ENCODE measurements around the gene EIF5B. TPM values are rescaled to one million over a fixed set of nuclear protein-coding genes. Genes with fewer than 3 reads are reported as not detected.
A peak's percentile ranks its signal among the peaks of the same experiment; 100 is the strongest.

The EIF5B gene
- total RNA-seq, 1 donor from 2014 or later, result 118 TPM

DNA sequence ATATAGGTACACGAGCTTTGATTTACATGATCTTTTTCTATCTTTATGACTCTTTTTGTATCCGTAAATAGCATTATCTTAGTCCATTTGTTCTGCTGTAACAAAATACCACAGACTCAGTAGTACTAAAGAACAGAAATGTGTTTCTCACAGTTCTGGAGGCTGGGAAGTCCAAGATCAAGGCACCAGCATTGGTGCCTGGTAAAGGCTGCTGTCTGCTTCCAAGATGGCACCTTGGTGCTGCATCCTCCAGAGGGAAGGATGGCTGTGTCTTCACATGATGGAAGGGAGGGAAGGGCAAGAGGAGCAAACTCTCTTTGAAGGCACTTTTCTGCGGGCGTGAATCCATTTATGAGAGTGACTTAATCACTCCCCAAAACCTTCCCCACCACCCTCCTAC, 36.0 kb downstream of the EIF5B start:
- DNase-seq (ENCODE audit: low read depth), result no peak

DNA sequence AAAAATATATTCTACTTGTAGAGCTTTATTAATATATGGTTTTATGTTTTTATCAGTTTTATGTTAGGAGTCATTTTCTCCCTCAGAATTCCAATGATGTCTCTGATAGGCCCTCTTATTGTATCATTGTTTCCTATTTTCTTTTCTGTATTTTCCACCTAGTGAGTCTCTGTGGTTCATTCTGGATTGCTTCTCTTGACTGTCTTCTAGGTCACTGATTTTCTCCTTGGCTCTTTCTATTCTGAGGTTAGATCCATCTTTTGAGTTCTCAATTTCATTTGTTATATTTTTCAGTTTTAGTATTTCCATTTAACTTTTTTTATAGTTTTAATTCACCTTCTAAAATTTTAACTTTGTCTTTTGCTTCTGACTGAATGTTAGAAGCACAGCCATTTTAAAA, 37.6 kb downstream of the EIF5B start:
- DNase-seq (ENCODE audit: low read depth), result no peak

DNA sequence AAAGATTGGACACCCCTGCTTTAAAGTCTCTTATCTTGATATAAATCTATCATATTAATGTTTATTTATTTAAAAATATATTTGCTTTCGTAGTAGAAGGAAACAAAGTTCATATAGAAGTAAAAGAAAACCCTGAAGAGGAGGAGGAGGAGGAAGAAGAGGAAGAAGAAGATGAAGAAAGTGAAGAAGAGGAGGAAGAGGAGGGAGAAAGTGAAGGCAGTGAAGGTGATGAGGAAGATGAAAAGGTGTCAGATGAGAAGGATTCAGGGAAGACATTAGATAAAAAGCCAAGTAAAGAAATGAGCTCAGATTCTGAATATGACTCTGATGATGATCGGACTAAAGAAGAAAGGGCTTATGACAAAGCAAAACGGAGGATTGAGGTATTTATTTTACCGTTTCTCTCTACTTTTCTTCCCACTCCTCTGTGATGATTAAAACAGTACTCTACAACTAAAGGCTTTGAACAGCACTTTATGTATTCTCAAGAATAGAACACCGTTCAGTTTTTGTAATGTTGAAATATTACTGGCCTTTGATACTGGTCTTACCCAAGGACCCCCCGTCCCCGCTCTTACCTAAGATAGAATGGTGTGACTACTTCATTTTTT, 39.2 kb downstream of the EIF5B start:
- no peak for DNase-seq (ENCODE audit: low read depth)

DNA sequence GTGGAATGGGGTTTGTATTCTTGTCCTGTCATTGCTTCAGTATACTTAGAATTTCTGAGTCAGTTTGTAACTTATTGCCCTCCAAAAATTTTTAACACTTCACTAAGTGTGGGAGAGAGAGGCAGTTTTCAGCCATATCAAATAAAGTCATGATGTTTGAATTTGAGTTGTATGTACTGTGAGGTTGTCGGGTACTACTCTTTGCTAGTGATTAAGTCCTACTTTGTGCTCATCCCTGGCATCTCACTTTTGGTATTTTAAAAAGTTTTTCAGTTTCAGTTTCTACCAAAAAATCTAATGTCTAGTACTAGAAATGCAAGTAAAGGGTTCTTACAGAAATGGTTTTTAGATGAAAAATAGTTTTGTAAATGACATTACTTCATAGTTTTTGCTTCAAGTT, 40.7 kb downstream of the EIF5B start:
- DNase-seq (ENCODE audit: low read depth), result no peak

DNA sequence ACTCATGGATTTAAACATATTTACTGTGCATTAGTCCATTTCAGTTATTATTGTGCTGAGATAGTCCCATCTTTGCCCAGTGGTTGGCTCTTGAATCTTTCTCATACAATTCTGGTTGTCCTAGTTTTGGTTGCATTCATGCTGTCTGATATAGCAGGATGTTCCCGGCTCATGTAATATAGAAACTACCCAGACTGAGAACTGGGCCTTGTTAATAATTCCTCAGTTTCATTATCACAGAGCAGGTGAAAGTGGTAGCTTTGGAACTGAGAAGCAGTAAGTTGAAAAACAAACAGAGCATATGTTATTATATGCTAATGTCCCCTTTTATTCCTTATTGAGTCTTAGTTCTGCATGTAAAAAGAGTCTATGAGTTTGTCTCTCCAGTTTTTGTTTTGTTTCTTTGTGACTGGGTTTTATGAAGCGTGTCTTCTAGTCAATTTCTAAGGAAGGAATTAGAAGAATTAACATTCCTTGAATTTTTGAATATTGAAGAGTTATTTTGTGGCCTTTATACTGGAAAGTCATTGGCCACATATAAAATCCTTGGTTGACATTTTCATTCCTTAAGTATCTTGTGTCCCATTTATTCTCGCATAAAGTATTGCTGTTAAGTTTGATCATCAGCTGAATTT, 43.3 kb downstream of the EIF5B start:
- DNase-seq (ENCODE audit: low read depth), result peak; percentile 94

DNA sequence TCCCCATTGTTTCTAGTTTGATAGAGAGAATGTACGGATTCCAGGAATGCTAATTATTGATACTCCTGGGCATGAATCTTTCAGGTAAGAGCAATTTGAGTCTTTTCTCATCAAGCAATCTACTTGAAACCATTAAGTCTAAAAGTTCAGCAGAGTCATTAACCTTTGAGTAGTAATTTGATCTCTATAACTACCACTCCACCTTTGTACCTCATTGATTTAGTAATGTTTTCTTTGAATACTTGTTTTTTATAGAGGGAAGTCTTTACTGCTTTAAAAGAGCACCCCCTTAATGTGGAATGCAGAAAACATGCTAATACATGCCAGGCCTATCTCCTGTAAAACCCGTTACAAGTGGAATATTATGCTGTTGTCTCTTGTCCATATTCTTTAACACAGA, 45.0 kb downstream of the EIF5B start:
- peak; percentile 33 for DNase-seq (ENCODE audit: low read depth)

DNA sequence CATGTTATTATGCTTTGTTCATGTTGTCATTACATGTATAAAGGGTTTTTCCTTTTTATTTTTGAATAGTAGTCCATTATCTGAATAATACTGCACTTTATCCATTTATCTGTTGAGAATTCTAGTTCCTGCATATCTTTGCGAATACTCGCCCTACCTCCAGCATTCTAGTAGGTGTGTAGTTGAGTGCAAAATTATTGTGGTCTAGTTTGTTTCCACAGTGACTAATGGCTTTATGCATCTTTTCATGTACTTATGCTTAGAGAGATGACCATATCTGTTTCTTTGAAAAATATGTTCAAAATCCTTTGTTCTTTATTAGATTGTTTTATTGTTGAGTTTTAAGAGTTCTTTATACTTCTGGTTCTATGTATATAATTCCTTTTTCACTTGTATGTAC, 48.8 kb downstream of the EIF5B start:
- no peak for DNase-seq (ENCODE audit: low read depth)

DNA sequence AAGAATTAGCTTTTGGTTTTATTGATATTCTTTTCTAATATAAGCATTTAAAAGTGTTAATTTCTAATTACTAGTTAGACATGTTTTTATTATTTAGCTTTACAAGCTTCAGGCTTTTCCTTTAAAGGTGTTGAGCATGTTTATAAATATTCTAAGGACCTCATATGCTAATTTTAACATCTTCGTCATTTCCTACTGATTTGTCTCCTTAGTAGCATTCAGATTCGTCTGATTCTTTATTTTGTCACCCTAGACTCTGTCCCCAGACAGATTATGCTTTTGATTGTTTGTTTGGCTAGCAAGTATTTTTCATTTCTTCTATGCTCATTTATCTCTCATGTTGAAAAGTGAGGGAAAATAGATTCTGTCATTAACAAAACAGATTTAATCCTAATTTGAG, 51.7 kb downstream of the EIF5B start:
- no peak for DNase-seq (ENCODE audit: low read depth)

DNA sequence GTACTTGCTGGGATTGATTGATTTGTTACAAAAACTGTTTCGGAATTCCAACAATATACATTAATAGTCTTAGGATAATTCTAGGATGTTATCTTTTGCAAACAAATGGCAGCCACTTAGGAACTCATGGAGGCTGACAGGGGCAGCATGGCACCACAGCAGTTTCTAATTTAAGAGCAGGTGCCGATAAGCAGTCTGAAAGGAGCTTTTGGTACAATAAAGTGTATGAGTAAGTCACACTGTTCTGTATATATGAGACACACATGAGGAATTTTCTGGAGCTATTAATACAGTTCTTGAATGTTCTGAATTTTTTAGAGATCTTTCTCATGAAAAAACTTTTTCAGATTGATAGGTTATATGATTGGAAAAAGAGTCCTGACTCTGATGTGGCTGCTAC, 52.2 kb downstream of the EIF5B start:
- DNase-seq (ENCODE audit: low read depth), result no peak

DNA sequence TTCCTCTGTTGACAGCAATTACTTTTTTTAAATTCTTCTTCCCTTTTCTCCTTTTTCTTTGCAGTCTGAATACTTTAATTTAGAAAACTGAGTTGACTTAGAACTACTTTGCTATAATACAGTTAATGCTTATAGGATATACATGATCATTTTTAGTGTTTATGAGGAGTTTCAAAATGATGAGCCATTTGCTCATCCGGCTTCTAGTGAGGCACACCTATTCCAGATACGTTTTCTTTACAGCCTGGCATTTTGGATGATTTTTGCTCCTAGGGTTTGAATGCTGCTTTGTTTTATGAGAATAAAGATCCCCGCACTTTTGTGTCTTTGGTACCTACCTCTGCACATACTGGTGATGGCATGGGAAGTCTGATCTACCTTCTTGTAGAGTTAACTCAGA, 52.8 kb downstream of the EIF5B start:
- DNase-seq (ENCODE audit: low read depth), result no peak

DNA sequence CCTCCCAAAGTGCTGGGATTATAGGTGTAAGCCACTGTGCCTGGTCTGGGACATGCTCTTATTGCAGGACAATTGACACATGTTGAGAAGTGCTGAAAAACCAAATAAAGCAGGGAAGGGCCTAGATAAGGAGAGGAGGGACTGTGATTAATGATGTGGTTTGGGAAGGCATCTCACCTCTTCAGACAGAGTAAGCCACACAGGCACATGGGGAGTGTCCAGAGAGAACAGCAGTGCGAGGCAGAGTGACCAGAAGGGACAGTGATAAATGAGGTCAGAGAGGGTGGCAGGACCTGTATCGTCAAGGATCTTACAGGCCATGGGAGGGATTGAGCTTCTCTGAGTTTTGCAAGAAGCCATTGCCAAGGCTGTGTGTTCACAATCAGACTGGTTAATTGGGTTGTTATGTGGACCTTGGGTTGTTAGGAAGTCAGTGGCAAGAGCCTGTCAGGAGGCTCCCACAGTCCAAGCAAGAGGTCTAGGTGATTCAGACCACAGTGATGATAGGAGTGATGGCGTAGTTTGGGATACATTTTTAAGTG, 58.5 kb downstream of the EIF5B start:
- DNase-seq (ENCODE audit: low read depth), result no peak

DNA sequence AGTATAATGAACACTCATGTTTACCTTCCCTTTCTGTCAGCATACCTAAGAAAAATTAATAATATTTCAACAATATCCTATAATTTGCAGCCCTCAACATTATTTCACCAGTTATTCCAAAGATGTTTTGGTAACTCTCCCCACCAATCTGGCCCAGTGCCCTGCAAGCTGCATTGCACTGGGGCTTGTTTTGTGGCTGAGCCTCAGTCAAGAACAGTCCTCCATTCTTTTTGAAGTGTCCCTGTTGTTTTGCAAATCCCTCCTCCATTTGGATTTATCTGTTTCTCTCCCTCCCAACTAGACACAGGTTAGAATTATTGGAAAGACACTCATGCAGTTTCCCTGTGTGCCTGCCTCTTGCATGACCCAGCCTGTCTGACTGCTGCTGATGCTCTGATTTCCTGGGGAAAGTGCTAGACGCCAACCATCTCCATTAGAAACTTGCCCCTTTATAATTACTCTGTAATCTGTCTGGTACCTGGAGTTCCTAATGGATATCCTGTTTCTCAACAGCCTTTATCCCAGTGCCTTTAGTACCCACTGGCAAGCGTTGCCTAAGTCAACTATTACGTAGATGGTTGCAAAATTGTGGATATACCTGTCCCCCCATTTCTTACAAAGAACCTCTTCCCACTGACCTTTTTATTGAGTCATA, 60.2 kb downstream of the EIF5B start:
- DNase-seq (ENCODE audit: low read depth), result no peak

DNA sequence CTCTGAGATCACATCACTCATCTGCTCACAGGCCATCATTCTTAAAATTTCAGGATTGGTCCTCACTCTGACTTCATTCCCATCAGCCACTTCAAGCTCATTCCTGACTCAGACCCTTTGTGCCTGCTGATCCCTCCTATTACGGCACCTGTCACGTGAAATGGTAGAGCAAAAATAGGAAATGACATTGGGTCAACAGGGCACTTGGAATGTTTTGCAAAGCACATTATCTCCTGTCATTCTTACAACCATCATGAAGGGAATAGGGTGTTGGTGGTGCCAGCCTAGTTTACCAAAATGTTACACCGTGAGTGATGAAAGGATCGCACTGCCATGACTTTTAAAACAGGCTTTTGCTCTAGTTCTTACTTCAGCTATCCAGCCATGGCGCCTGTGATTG, 61.1 kb downstream of the EIF5B start:
- no peak for DNase-seq (ENCODE audit: low read depth)

DNA sequence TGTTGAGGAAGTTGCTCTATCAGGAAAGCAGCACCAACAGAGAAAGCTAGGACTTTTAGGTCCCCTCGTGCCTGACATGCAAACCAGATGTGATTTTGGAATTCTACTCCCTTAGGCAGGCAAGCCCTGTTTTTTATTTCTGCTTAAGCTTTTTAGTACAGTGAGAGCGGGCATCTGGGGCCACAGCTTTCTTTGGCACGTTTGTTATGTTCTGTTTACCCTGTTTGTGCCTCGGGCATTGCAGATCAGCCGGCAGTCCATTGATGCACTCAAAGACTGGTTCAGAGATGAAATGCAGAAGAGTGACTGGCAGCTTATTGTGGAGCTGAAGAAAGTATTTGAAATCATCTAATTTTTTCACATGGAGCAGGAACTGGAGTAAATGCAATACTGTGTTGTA, 61.9 kb downstream of the EIF5B start:
- no peak for DNase-seq (ENCODE audit: low read depth)

DNA sequence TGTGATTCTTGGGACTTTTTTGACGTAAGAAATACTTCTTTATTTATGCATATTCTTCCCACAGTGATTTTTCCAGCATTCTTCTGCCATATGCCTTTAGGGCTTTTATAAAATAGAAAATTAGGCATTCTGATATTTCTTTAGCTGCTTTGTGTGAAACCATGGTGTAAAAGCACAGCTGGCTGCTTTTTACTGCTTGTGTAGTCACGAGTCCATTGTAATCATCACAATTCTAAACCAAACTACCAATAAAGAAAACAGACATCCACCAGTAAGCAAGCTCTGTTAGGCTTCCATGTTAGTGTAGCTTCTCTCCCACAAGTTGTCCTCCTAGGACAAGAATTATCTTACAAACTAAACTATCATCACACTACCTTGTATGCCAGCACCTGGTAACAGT, 62.6 kb downstream of the EIF5B start:
- DNase-seq (ENCODE audit: low read depth), result no peak

DNA sequence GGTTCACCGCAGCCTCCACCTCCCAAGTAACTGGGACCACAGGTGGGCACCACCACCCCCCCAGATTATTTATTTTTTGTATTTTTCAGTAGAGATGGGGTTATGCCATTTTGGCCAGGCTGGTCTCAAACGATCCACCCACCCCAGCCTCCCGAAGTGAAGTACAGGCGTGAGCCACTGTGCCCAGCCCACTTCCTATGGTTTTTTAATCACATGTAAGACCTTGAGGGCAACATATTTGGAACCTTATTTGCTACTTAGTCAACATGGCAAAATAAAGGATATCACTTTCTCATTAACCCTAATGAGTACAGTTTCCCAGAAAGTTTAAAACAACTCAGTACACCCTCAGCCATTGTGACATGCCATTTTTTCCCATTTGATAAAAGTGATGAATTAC, 64.7 kb downstream of the EIF5B start:
- DNase-seq (ENCODE audit: low read depth), result no peak

DNA sequence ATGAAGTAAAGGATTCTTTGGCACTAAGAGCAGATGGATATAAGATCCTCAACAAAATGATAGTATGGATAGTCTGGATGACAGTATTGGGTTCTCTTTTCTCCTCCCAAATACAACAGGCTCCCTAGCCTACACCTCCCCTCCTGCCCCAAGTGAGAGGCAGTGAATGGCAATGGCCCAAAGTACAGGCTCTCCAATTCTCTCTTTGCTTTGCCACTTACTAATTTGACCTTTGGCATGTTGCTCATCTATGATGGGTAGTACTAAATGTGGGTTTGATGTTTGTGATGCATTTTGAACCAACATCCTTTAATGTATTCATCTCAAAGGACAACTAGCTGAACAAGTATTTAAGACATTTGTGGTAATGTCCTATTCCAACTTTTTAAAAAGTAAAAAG, 65.9 kb downstream of the EIF5B start:
- no peak for DNase-seq (ENCODE audit: low read depth)

DNA sequence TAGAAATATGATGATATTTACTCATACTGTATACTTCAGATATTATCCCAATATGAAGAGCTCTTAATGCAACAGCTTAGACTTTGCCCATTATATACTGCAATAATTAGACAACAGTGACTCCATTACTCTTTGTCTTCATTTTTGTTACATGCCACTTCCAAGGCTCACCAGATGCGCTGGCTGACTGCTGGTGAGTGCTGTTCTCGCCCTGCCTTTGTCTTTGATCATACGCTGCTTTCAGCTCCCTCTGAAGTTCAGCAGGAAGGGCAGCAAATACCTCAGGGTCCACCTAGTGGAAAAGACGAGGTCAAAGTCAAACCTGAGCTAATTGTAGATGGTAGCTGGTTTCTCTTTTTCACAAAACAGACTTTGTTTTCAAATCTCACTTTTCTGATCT, 66.3 kb downstream of the EIF5B start:
- peak; percentile 49 for DNase-seq (ENCODE audit: low read depth)

DNA sequence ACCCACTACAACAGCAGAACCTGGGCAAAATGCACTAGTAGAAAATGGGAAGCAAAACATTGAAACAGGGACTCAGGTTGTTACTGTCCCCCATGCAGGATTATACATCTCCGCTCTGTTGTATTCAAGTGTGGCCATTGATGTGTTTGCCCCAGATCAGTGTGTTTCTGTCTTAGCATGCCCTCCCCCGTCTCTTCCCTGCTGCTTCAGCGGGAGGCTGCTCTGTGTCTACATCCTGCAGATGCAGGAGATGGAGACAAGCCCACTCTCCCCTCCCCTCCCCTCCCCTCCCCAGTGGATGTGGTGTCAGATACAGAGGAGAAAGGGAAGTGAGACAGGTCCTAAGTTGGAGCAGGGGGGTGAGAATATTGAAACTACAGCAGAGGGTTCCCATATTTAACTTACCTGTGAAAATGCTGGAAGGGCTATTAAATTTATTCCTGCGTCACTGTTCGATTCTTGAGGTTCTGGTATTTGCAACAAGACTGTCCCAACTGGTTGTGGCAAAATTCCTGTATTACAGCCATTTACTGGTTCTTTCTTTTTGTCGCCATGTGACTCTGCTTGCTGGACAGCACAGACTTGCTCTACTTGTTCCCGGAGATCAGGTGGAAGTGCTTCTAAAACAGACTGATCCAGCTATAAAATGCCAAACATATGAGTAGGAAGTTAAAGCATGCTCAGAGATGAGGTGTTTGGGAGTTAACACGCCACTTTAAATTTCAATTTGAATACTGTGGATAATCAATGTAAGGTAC, 67.0 kb downstream of the EIF5B start:
- DNase-seq (ENCODE audit: low read depth), result peak; percentile 16

DNA sequence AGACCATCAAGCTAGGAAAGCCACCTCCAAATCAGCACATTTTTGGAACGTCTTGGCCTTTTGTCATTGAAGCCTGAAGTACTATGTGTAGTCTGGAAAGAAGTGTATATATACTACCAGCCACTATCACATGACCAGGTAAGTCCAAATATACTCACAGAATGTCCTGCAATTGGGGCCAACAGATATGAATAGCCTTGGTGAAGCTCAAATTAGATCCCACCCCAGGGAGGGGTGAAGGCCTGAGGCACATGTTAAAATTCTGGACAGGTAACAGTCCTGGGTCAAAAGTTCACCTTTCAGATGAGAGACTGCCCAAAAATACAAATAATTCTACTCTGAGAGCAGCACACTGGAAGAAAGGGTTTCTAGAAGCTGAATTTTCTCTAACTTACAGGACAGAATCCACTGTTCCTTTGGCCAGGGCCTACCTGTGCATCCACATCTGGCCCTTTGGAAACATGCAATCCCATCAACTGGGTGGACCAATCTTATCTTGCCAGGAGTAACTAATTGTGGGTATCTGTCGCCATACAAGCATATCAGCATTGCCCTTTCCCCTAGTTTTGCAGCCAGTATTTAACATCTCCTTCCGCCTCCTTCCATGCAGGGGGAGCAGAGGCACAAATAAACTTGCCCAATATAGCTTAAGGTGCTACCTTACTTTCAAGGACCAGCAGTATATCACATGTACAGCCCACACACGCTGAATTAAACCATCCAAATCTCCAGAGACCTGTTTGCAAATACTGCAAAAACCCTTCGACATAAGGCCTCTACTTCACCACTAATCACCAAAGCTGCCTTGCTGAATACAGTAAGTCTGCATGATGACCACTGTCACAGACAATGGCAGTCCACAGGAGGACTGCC, 67.8 kb downstream of the EIF5B start:
- DNase-seq (ENCODE audit: low read depth), result no peak

DNA sequence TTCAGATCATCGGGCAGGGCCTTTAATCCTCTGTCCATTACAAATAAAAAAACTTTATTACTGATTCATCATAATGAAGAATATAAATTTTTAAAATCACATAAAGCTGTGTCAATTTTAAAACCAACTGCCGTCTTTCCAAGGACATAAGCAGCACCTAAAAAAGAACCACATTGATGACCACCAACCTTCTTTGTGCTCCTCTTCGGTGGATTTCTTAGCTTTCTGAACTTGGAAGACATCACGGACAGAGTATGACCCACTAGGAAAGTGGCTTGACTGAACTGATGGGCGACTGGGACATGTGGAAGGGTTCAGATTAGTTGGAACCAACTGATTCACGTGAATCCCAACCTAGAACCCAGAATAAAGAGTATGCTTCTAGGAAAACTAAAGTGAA, 68.9 kb downstream of the EIF5B start:
- no peak for DNase-seq (ENCODE audit: low read depth)

DNA sequence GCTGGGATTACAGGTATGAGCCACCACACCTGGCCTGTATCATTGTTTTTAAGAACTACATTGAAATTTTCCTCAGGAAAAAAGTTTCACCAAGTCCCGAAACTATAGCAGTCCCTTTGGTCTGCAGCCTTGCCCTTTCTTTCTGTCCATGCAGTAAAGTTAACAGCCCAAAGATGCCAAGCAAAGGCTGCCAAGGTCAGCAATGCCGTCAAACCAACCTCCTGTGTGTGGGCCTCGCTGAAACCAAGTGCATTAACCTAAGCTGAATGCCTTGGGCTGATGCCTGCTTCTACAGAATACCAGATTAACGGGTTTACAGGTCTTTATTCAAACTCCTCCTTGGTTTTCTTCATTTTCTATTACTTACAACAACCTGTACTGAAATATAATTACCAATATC, 73.1 kb downstream of the EIF5B start:
- DNase-seq (ENCODE audit: low read depth), result no peak

All from renal cortical epithelial cell (primary cell).